Transverse colon (tissue), 4 donors: ENCODE data around the gene SARS2.

Experiments
- CTCF ChIP-seq, 5 experiments: fragments of 200-600 bp in 3 of 5; fragments of 450-650 bp in 2 of 5; sonication (generic) in 3 of 5; IDR thresholded peaks; 1 replicate in 2 of 5; 2 replicates in 3 of 5; pipeline ENCODE4 v1.5.1; 2016 to 2017; ENCODE audit warnings: antibody characterized with exemption in 5 of 5, inconsistent platforms in 3 of 5, mild to moderate bottlenecking in 2 of 5, moderate library complexity in 1 of 5
- EP300 ChIP-seq: sonication (generic); formaldehyde crosslinking; IDR thresholded peaks from one replicate; pipeline ENCODE4 v1.6.1; 2017; ENCODE audit warnings: antibody characterized with exemption, low read depth
- POLR2A ChIP-seq: fragments of 450-650 bp; IDR thresholded peaks from one replicate; pipeline ENCODE4 v1.6.1; 2016; ENCODE audit warnings: antibody characterized with exemption, mild to moderate bottlenecking, moderate library complexity
- POLR2AphosphoS5 ChIP-seq, 3 donors: sonication (generic); formaldehyde crosslinking; IDR thresholded peaks; one replicate each; pipeline ENCODE4 v1.6.1; 2016; ENCODE audit warnings: antibody characterized with exemption in 3 of 3

GRCh38 chr19:38900743-38901190, 29.8 kb downstream of the SARS2 start:
- no peak for TF ChIP-seq CTCF (IDR thresholded peaks at IDR 0.05)
- TF ChIP-seq POLR2A, result no peak
- TF ChIP-seq POLR2AphosphoS5 (IDR thresholded peaks at IDR 0.05), result no peak
- no peak for TF ChIP-seq EP300
